HCT116 (cell line): ENCODE results near the gene GABBR2. TPM values are rescaled to one million over a fixed set of nuclear protein-coding genes. Genes with fewer than 3 reads are reported as not detected.

ENCODE experiments used
- ATAC-seq: fragments of 200-7000 bp; cut with Tn5 transposase; 2 replicates; pipeline ENCODE4 v1.9.1; 2020; ENCODE audit warnings: mild to moderate bottlenecking, moderate library complexity
- BruUV-seq: library from RNA; stranded (reverse); fragments of 400-500 nt; replicated peaks from 2 replicates; lab custom pipeline; 2021; lab: Mats Ljungman, UMichigan
- CTCF ChIA-PET: fragments of 300-600 bp; sonication (Branson Sonifier 250); formaldehyde crosslinking; loops from one replicate; lab custom pipeline; 2021; ENCODE audit warnings: antibody characterized with exemption; lab: Charles Lee
- POLR2A ChIA-PET: fragments of 300-600, 350-600 bp; sonication (Branson Sonifier 250); formaldehyde crosslinking; loops from one replicate; lab custom pipeline; 2021; ENCODE audit warnings: antibody characterized with exemption; lab: Charles Lee
- RAD21 ChIA-PET, 2 experiments: fragments of 300-600 bp; sonication (Branson Sonifier 250); formaldehyde crosslinking; loops; one replicate each; lab custom pipeline; 2023; ENCODE audit warnings: low total read pairs in 2 of 2; ENCODE audit not compliant: uncharacterized antibody in 2 of 2, unreplicated experiment in 2 of 2, low non-redundant PET in 1 of 2; lab: Charles Lee
- DNase-seq: peaks from one replicate; pipeline ENCODE4 v3.0.0-alpha.2; 2010; ENCODE audit warnings: low read depth, low spot score
- H2AFZ ChIP-seq: fragments of 200-600 bp; shearing (Covaris generic), sonication (generic); 2 replicates; pipeline ENCODE4 v1.6.1; 2017; ENCODE audit warnings: low read depth, mixed run types, mixed read lengths, antibody characterized with exemption, low read length; ENCODE audit not compliant: poor library complexity, severe bottlenecking
- H3K27ac ChIP-seq: 2 replicates; pipeline ENCODE4 v1.5.1; 2012; ENCODE audit warnings: low read depth, low read length
- H3K27me3 ChIP-seq: fragments of 200-600 bp; sonication (generic); 2 replicates; pipeline ENCODE4 v1.6.1; 2016; ENCODE audit warnings: mixed run types, low read length, mixed read lengths; ENCODE audit not compliant: insufficient read depth
- H3K36me3 ChIP-seq, 2 experiments: fragments of 200-500 bp in 1 of 2; fragments of 200-600 bp in 1 of 2; sonication (Bioruptor generic) in 1 of 2; sonication (generic) in 1 of 2; 2 replicates each; pipeline versions ENCODE4 v1.5.1 to v1.6.1; 2014 to 2016; ENCODE audit warnings: low read length in 2 of 2, inconsistent platforms in 1 of 2, mixed read lengths in 1 of 2, mixed run types in 1 of 2; ENCODE audit not compliant: insufficient read depth in 2 of 2, control insufficient read depth in 1 of 2
- H3K4me1 ChIP-seq, 2 experiments: fragments of 200-600 bp in 1 of 2; sonication (generic) in 1 of 2; 2 replicates each; pipeline versions ENCODE4 v1.5.1 to v1.6.1; 2012 to 2017; ENCODE audit warnings: low read length in 2 of 2, inconsistent platforms in 1 of 2, mild to moderate bottlenecking in 1 of 2, mixed read lengths in 1 of 2, mixed run types in 1 of 2, moderate library complexity in 1 of 2; ENCODE audit not compliant: insufficient read depth in 2 of 2, control insufficient read depth in 1 of 2
- H3K4me2 ChIP-seq: fragments of 200-600 bp; sonication (generic); 2 replicates; pipeline ENCODE4 v1.6.1; 2017; ENCODE audit warnings: mixed run types, low read length, mixed read lengths
- H3K4me3 ChIP-seq, 2 experiments: fragments of 200-600 bp in 1 of 2; sonication (generic) in 1 of 2; replicated peaks in 1 of 2; 2 replicates each; pipeline ENCODE4 v1.5.1; 2011 to 2016; ENCODE audit warnings: low read length in 2 of 2, control low read depth in 1 of 2, low read depth in 1 of 2, mild to moderate bottlenecking in 1 of 2, mixed read lengths in 1 of 2, mixed run types in 1 of 2
- H3K79me2 ChIP-seq: fragments of 200-600 bp; sonication (generic); 2 replicates; pipeline ENCODE4 v1.6.1; 2017; ENCODE audit warnings: mild to moderate bottlenecking, mixed run types, low read length, moderate library complexity, mixed read lengths; ENCODE audit not compliant: insufficient read depth
- H3K9ac ChIP-seq: fragments of 200-600 bp; sonication (generic); 2 replicates; pipeline ENCODE4 v1.6.1; 2016; ENCODE audit warnings: low read length, mixed read lengths
- H3K9me2 ChIP-seq: fragments of 200-600 bp; sonication (generic), shearing (Covaris generic); 2 replicates; pipeline ENCODE4 v1.6.1; 2017; ENCODE audit warnings: mixed run types, mild to moderate bottlenecking, moderate library complexity; ENCODE audit not compliant: insufficient read depth
- H3K9me3 ChIP-seq, 2 experiments: fragments of 200-500 bp in 1 of 2; fragments of 200-600 bp in 1 of 2; sonication (Bioruptor generic) in 1 of 2; sonication (generic) in 1 of 2; 2 replicates each; pipeline ENCODE4 v1.6.1; 2014 to 2017; ENCODE audit warnings: low read length in 2 of 2, mixed read lengths in 2 of 2, inconsistent platforms in 1 of 2, low read depth in 1 of 2, mild to moderate bottlenecking in 1 of 2, mixed run types in 1 of 2, moderate library complexity in 1 of 2; ENCODE audit not compliant: control insufficient read depth in 1 of 2, insufficient read depth in 1 of 2
- H4K20me1 ChIP-seq: fragments of 200-600 bp; sonication (generic), shearing (Covaris generic); 2 replicates; pipeline ENCODE4 v1.6.1; 2017; ENCODE audit warnings: mixed run types, mild to moderate bottlenecking, moderate library complexity; ENCODE audit not compliant: insufficient read depth
- CEBPB ChIP-seq: IDR thresholded peaks from 2 replicates; pipeline ENCODE4 v1.6.1; 2012; ENCODE audit warnings: low read depth
- EZH2phosphoT487 ChIP-seq: fragments of 200-600 bp; IDR thresholded peaks from 2 replicates; pipeline ENCODE4 v1.6.1; 2018; ENCODE audit warnings: antibody characterized with exemption, borderline replicate concordance
- FOSL1 ChIP-seq: IDR thresholded peaks from 2 replicates; pipeline ENCODE4 v1.6.1; 2012; ENCODE audit warnings: low read depth
- ZNF274 ChIP-seq: fragments of 200-500 bp; sonication (Bioruptor generic); IDR thresholded peaks from 2 replicates; pipeline ENCODE4 v1.6.1; 2014; ENCODE audit warnings: mild to moderate bottlenecking, low read depth, low read length, inconsistent platforms
- intact Hi-C: fragments of 100-400 bp; cut with micrococcal nuclease; formaldehyde crosslinking; loops from 2 replicates; pipeline ENCODE4 v1.10.0; 2022
- total RNA-seq: library from RNA; stranded (reverse); gene quantifications from one replicate; pipeline ENCODE4 v1.2.1, GENCODE V29; 2021; ENCODE audit not compliant: unreplicated experiment
- TF ChIP-seq, protein P1 (sequence below), 3 experiments: fragments of 200-600 bp in 1 of 3; sonication (generic) in 1 of 3; IDR thresholded peaks in 2 of 3; conservative IDR thresholded peaks in 1 of 3; 2 replicates each; pipeline ENCODE4 v1.5.1; 2012 to 2017; ENCODE audit warnings: low read depth in 2 of 3, low read length in 2 of 3, antibody characterized with exemption in 1 of 3, borderline replicate concordance in 1 of 3, control low read depth in 1 of 3, mild to moderate bottlenecking in 1 of 3, mixed read lengths in 1 of 3, mixed run types in 1 of 3, moderate library complexity in 1 of 3; ENCODE audit not compliant: insufficient read depth in 1 of 3
- TF ChIP-seq, protein P2 (sequence below): IDR thresholded peaks from 2 replicates; pipeline ENCODE4 v1.6.1; 2012

The GABBR2 gene
- total RNA-seq, 1 experiment from 2014 or later: 0.15 TPM

DNA sequence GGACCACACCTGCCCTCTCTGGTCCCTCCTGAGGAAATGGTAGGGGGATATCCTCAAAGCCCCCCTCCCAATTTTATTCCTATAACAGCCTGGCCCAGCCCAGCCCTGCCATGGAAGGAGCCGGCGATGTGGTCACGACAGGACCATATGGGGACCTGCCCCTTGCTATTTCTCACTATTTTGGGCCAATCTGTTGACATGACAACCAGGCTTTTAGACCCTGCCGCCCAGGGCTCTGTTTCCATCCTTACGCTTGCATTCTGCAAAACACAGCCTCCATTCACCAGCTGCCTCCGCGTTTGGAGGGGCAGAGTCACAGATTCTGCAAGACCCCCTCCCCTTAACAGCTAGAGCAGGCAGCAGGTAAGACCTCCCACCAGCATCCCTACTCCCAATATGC lies 112.2 kb downstream of the GABBR2 start:
- Histone ChIP-seq H3K4me2 (no peak overlapping the region), H2AFZ (no peak overlapping the region), H4K20me1 (no peaks in the 10 kb centered on the region), H3K9me3 (no peaks in the 10 kb centered on the region), H3K27ac (no peak overlapping the region), H3K79me2 (no peaks in the 10 kb centered on the region), H3K27me3 (no peaks in the 10 kb centered on the region), H3K4me3 (no peak overlapping the region), H3K36me3 (no peaks in the 10 kb centered on the region), H3K9me2 (no peaks in the 10 kb centered on the region), H3K9ac (no peak overlapping the region), H3K4me1 (no peaks in the 10 kb centered on the region)
- DNase-seq (no peak), ATAC-seq (no peak)
- intact Hi-C loops: no loop called here
- TF ChIP-seq, protein P1, sequence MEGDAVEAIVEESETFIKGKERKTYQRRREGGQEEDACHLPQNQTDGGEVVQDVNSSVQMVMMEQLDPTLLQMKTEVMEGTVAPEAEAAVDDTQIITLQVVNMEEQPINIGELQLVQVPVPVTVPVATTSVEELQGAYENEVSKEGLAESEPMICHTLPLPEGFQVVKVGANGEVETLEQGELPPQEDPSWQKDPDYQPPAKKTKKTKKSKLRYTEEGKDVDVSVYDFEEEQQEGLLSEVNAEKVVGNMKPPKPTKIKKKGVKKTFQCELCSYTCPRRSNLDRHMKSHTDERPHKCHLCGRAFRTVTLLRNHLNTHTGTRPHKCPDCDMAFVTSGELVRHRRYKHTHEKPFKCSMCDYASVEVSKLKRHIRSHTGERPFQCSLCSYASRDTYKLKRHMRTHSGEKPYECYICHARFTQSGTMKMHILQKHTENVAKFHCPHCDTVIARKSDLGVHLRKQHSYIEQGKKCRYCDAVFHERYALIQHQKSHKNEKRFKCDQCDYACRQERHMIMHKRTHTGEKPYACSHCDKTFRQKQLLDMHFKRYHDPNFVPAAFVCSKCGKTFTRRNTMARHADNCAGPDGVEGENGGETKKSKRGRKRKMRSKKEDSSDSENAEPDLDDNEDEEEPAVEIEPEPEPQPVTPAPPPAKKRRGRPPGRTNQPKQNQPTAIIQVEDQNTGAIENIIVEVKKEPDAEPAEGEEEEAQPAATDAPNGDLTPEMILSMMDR (IDR thresholded peaks at IDR 0.05 in 2 of 3, conservative IDR thresholded peaks at IDR 0.05 in 1 of 3; ENCODE audit: borderline replicate concordance in 1 of 3, insufficient read depth in 1 of 3, low read depth in 2 of 3, low read length in 2 of 3): no peak
- no peak for TF ChIP-seq ZNF274
- TF ChIP-seq EZH2phosphoT487: no peak
- TF ChIP-seq CEBPB: no peak
- ChIA-PET CTCF (no interaction called here), POLR2A (no interaction called here), RAD21 (no interaction called here)
- BruUV-seq: no TSS peak

DNA sequence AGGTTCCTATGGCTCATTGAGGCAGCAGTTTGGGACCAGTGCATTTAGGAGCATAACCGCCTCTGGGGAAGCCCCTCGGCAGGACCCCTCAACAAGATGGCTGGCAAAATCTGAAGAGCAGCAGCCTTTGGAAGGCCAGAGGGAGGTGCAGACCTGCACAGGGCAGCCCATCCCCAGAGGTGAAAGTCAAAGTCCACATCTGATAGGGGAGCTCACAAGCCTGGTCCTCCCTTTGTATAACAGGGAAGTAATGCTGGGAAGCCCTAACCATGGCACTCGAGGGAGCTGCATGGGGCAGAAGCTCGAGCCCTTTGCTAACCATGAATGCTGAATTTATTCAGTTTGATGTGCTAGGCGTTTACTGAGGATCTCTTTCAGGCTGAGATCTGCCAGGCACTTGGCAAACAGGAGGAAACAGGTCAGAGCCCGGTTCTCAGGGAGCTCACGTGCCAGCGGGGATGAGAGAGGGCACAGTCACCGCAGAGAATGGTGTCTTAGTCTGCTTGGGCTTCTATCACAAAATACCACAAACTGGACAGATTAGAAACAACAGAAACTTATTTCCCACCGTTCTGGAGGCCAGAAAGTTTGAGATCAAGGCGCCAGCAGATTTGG lies 114.1 kb downstream of the GABBR2 start:
- TF ChIP-seq, protein P2, sequence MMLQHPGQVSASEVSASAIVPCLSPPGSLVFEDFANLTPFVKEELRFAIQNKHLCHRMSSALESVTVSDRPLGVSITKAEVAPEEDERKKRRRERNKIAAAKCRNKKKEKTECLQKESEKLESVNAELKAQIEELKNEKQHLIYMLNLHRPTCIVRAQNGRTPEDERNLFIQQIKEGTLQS: no peak
- no peak for TF ChIP-seq FOSL1
- no peak for TF ChIP-seq EZH2phosphoT487
- TF ChIP-seq, all 23 proteins: peak for 0
- Histone ChIP-seq H3K4me1 (no peaks in the 10 kb centered on the region), H3K9ac (no peak overlapping the region), H3K4me3 (no peak overlapping the region), H3K27ac (no peak overlapping the region), H4K20me1 (no peaks in the 10 kb centered on the region), H3K36me3 (no peaks in the 10 kb centered on the region), H3K79me2 (no peaks in the 10 kb centered on the region), H3K9me3 (no peaks in the 10 kb centered on the region), H3K27me3 (peaks cover 4% of the 10 kb centered on the region; the same call in 1 of the 2 replicates), H3K4me2 (no peak overlapping the region), H3K9me2 (no peaks in the 10 kb centered on the region), H2AFZ (no peak overlapping the region)
- intact Hi-C loops: no loop called here
- POLR2A ChIA-PET: no interaction called here
- ATAC-seq (no peak), DNase-seq (no peak)
- CTCF ChIA-PET: no interaction called here
- no TSS peak for BruUV-seq
- RAD21 ChIA-PET: no interaction called here
